H1 (cell line): Measurements from ENCODE around the gene KRTAP15-1. TPM values are rescaled to one million over a fixed set of nuclear protein-coding genes. Genes with fewer than 3 reads are reported as not detected.
A peak's percentile ranks its signal among the peaks of the same experiment; 100 is the strongest.

Experiments
- CTCF ChIA-PET: fragments of 300-600 bp; sonication (Branson Sonifier 250); formaldehyde crosslinking; loops from one replicate; lab custom pipeline; 2021; ENCODE audit not compliant: partially characterized antibody; lab: Charles Lee
- POLR2A ChIA-PET: fragments of 300-600 bp; sonication (Branson Sonifier 250); formaldehyde crosslinking; loops from one replicate; lab custom pipeline; 2021; ENCODE audit warnings: inconsistent platforms; ENCODE audit not compliant: partially characterized antibody; lab: Charles Lee
- DNase-seq, 2 experiments: peaks; one replicate each; pipeline versions ENCODE4 v3.0.0 to v3.0.0-alpha.2; 2010 to 2022; ENCODE audit warnings: low spot score in 2 of 2, low read depth in 1 of 2, mixed read lengths in 1 of 2
- FAIRE-seq: peaks from 2 replicates; lab custom pipeline; 2011; peaks lifted over from hg19 to GRCh38; lab: Jason Lieb, UNC
- H2AFZ ChIP-seq: 2 replicates; pipeline ENCODE4 v1.8.1; 2012; ENCODE audit warnings: low read length, inconsistent platforms
- H2AK5ac ChIP-seq: 2 replicates; pipeline ENCODE4 v1.6.1; 2013; ENCODE audit warnings: low read depth, low read length
- H2BK120ac ChIP-seq: replicated peaks from 2 replicates; pipeline ENCODE3; 2013; ENCODE audit warnings: low read depth, low read length, inconsistent platforms
- H2BK12ac ChIP-seq: 2 replicates; pipeline ENCODE4 v1.6.1; 2013; ENCODE audit warnings: low read depth, low read length
- H2BK15ac ChIP-seq: 2 replicates; pipeline ENCODE4 v1.6.1; 2013; ENCODE audit warnings: low read length
- H2BK20ac ChIP-seq: 2 replicates; pipeline ENCODE4 v1.6.1; 2013; ENCODE audit warnings: low read length
- H2BK5ac ChIP-seq: 2 replicates; pipeline ENCODE4 v1.6.1; 2013; ENCODE audit warnings: low read depth, low read length
- H3K14ac ChIP-seq: 2 replicates; pipeline ENCODE4 v1.6.1; 2013; ENCODE audit warnings: inconsistent platforms; ENCODE audit not compliant: insufficient read length
- H3K18ac ChIP-seq: 2 replicates; pipeline ENCODE4 v1.6.1; 2013; ENCODE audit warnings: low read length; ENCODE audit errors: extremely low read depth
- H3K23ac ChIP-seq: 2 replicates; pipeline ENCODE4 v1.6.1; 2013; ENCODE audit warnings: inconsistent platforms; ENCODE audit not compliant: insufficient read length
- H3K23me2 ChIP-seq: 2 replicates; pipeline ENCODE4 v1.6.1; 2013; ENCODE audit warnings: low read depth, low read length
- H3K27ac ChIP-seq: 2 replicates; pipeline ENCODE4 v1.6.1; 2011; ENCODE audit warnings: low read depth, low read length, inconsistent platforms
- H3K27me3 ChIP-seq, 4 experiments: replicated peaks in 1 of 4; 1 replicate in 1 of 4; 2 replicates in 3 of 4; pipeline versions ENCODE4 v1.6.1 to v1.8.1; 2011 to 2013; ENCODE audit warnings: low read length in 3 of 4, mild to moderate bottlenecking in 3 of 4, inconsistent platforms in 2 of 4, mixed read lengths in 2 of 4, moderate library complexity in 1 of 4; ENCODE audit not compliant: control insufficient read depth in 3 of 4, insufficient read depth in 3 of 4; ENCODE audit errors: extremely low read depth in 1 of 4
- H3K36me3 ChIP-seq, 4 experiments: 2 replicates each; pipeline versions ENCODE4 v1.6.1 to v1.8.1; 2011 to 2013; ENCODE audit warnings: mild to moderate bottlenecking in 4 of 4, low read length in 3 of 4, moderate library complexity in 2 of 4, control low read depth in 1 of 4, inconsistent platforms in 1 of 4; ENCODE audit not compliant: insufficient read depth in 4 of 4, control insufficient read depth in 2 of 4
- H3K4ac ChIP-seq: replicated peaks from 2 replicates; pipeline ENCODE3; 2013; ENCODE audit warnings: low read length, low read depth, mixed read lengths, inconsistent platforms; ENCODE audit not compliant: insufficient read length
- H3K4me1 ChIP-seq, 4 experiments: replicated peaks in 1 of 4; 1 replicate in 1 of 4; 2 replicates in 3 of 4; pipeline versions ENCODE4 v1.6.1 to v1.8.1; 2011 to 2013; ENCODE audit warnings: low read length in 3 of 4, inconsistent platforms in 2 of 4, mixed read lengths in 1 of 4; ENCODE audit not compliant: insufficient read depth in 4 of 4, control insufficient read depth in 3 of 4
- H3K4me2 ChIP-seq, 2 experiments: 2 replicates each; pipeline versions ENCODE4 v1.6.1 to v1.8.1; 2011 to 2013; ENCODE audit warnings: low read depth in 2 of 2, low read length in 2 of 2, control low read depth in 1 of 2, inconsistent platforms in 1 of 2, mild to moderate bottlenecking in 1 of 2; ENCODE audit not compliant: insufficient read depth in 1 of 2
- H3K4me3 ChIP-seq, 4 experiments: fragments of 200-600, 300-600 bp in 1 of 4; sonication (generic), shearing (Covaris generic), sonication (Bioruptor Twin) in 1 of 4; 2 replicates each; pipeline versions ENCODE4 v1.5.1 to v1.8.1; 2011 to 2016; ENCODE audit warnings: low read length in 4 of 4, low read depth in 3 of 4, control low read depth in 2 of 4, inconsistent platforms in 2 of 4, mild to moderate bottlenecking in 2 of 4, mixed read lengths in 1 of 4, moderate library complexity in 1 of 4; ENCODE audit not compliant: insufficient read depth in 2 of 4; ENCODE audit errors: extremely low read depth in 1 of 4
- H3K56ac ChIP-seq: replicated peaks from 2 replicates; pipeline ENCODE3; 2013; ENCODE audit warnings: low read depth, mild to moderate bottlenecking, mixed read lengths, low read length, inconsistent platforms; ENCODE audit not compliant: insufficient read length
- H3K79me1 ChIP-seq: 2 replicates; pipeline ENCODE4 v1.6.1; 2013; ENCODE audit warnings: low read depth, low read length, control low read depth
- H3K79me2 ChIP-seq, 2 experiments: 2 replicates each; pipeline versions ENCODE4 v1.6.1 to v1.8.1; 2012 to 2013; ENCODE audit warnings: low read length in 2 of 2, mild to moderate bottlenecking in 2 of 2, inconsistent platforms in 1 of 2; ENCODE audit not compliant: insufficient read depth in 2 of 2, control insufficient read depth in 1 of 2
- H3K9ac ChIP-seq, 4 experiments: replicated peaks in 1 of 4; 1 replicate in 1 of 4; 2 replicates in 3 of 4; pipeline versions ENCODE4 v1.6.1 to v1.8.1; 2011 to 2013; ENCODE audit warnings: low read depth in 3 of 4, low read length in 3 of 4, control low read depth in 2 of 4, mild to moderate bottlenecking in 2 of 4, moderate library complexity in 2 of 4, inconsistent platforms in 1 of 4; ENCODE audit errors: extremely low read depth in 1 of 4
- H3K9me3 ChIP-seq, 2 experiments: 2 replicates each; pipeline versions ENCODE4 v1.6.1 to v1.8.1; 2012 to 2013; ENCODE audit warnings: mild to moderate bottlenecking in 2 of 2, moderate library complexity in 2 of 2, control low read depth in 1 of 2, inconsistent platforms in 1 of 2, low read depth in 1 of 2, low read length in 1 of 2, mixed read lengths in 1 of 2; ENCODE audit not compliant: insufficient read depth in 2 of 2
- H4K20me1 ChIP-seq, 2 experiments: replicated peaks in 1 of 2; 2 replicates each; pipeline versions ENCODE3 to v1.8.1; 2011 to 2013; ENCODE audit warnings: inconsistent platforms in 2 of 2, low read length in 2 of 2, mild to moderate bottlenecking in 1 of 2; ENCODE audit not compliant: insufficient read depth in 2 of 2, control insufficient read depth in 1 of 2
- H4K5ac ChIP-seq: 2 replicates; pipeline ENCODE4 v1.6.1; 2013; ENCODE audit warnings: low read length, low read depth, mixed read lengths, inconsistent platforms; ENCODE audit not compliant: insufficient read length
- H4K8ac ChIP-seq: 2 replicates; pipeline ENCODE4 v1.8.0; 2013; ENCODE audit warnings: mild to moderate bottlenecking, moderate library complexity, low read length, inconsistent platforms; ENCODE audit not compliant: insufficient read depth; ENCODE audit errors: extremely low read depth
- H4K91ac ChIP-seq: replicated peaks from 2 replicates; pipeline ENCODE3; 2013; ENCODE audit warnings: low read length, mixed read lengths, inconsistent platforms; ENCODE audit not compliant: insufficient read length
- CHD1 ChIP-seq: IDR thresholded peaks from 2 replicates; pipeline ENCODE4 v1.6.1; 2012; ENCODE audit warnings: low read depth, low read length, improper control_type of control experiment
- CTCF ChIP-seq, 3 experiments: IDR thresholded peaks; 1 replicate in 2 of 3; 2 replicates in 1 of 3; pipeline versions ENCODE4 v1.5.1 to v1.6.1; 2011; ENCODE audit warnings: low read length in 3 of 3, mild to moderate bottlenecking in 3 of 3, inconsistent platforms in 2 of 3, low read depth in 1 of 3, moderate library complexity in 1 of 3; ENCODE audit not compliant: insufficient read depth in 1 of 3; ENCODE audit errors: control extremely low read depth in 1 of 3
- JUND ChIP-seq: IDR thresholded peaks from 2 replicates; pipeline ENCODE4 v1.6.1; 2011; ENCODE audit warnings: mild to moderate bottlenecking, improper control_type of control experiment, low read length
- KDM1A ChIP-seq: fragments of 200-600, 300-600 bp; sonication (generic); IDR thresholded peaks from 2 replicates; pipeline ENCODE4 v1.7.1; 2016; ENCODE audit warnings: mild to moderate bottlenecking, low read length, borderline replicate concordance
- KDM5A ChIP-seq: fragments of 200-600 bp; IDR thresholded peaks from 2 replicates; pipeline ENCODE4 v1.7.1; 2012; ENCODE audit warnings: mild to moderate bottlenecking, low read length, inconsistent platforms, mixed read lengths
- MAFK ChIP-seq: IDR thresholded peaks from 2 replicates; pipeline ENCODE4 v1.6.1; 2012; ENCODE audit warnings: low read depth, mild to moderate bottlenecking, improper control_type of control experiment, low read length
- SIN3A ChIP-seq, 2 experiments: IDR thresholded peaks in 1 of 2; conservative IDR thresholded peaks in 1 of 2; 2 replicates each; pipeline ENCODE4 v1.6.1; 2011 to 2012; ENCODE audit warnings: low read length in 2 of 2, improper control_type of control experiment in 1 of 2, low read depth in 1 of 2, mild to moderate bottlenecking in 1 of 2
- SIRT6 ChIP-seq: IDR thresholded peaks from one replicate; pipeline ENCODE4 v1.7.1; 2012; ENCODE audit warnings: low read length, inconsistent platforms
- SP2 ChIP-seq: IDR thresholded peaks from 2 replicates; pipeline ENCODE4 v1.6.1; 2012; ENCODE audit warnings: mild to moderate bottlenecking, low read length, inconsistent platforms
- SP4 ChIP-seq: IDR thresholded peaks from 2 replicates; pipeline ENCODE4 v1.6.1; 2012; ENCODE audit warnings: low read length, inconsistent platforms
- SRF ChIP-seq: IDR thresholded peaks from 2 replicates; pipeline ENCODE4 v1.6.1; 2011; ENCODE audit warnings: mild to moderate bottlenecking, low read depth, low read length, moderate library complexity
- TAF7 ChIP-seq: optimal IDR thresholded peaks from 2 replicates; pipeline ENCODE3; 2011; ENCODE audit warnings: low read depth, mild to moderate bottlenecking, inconsistent platforms, low read length, moderate library complexity, borderline replicate concordance
- WGBS, 2 experiments: shearing (Covaris generic) in 1 of 2; methylation state at CpG; one replicate each; pipeline versions ENCODE4 v1.1.6 to v1.1.7; 2013 to 2015; ENCODE audit warnings: low lambda C conversion rate in 2 of 2, mixed read lengths in 2 of 2, inconsistent platforms in 1 of 2, low coverage in 1 of 2, missing lambda C conversion rate in 1 of 2; ENCODE audit not compliant: insufficient replicate concordance in 2 of 2, insufficient coverage in 1 of 2, insufficient read length in 1 of 2; ENCODE audit errors: extremely low coverage in 1 of 2, missing lambda C conversion rate in 1 of 2; 5-methylcytosine and 5-hydroxymethylcytosine counted together
- polyA plus RNA-seq, 7 experiments: library from polyadenylated mRNA; depleted of rRNA in 3 of 7; stranded (reverse) in 5 of 7; unstranded in 2 of 7; fragments of >200 nt in 5 of 7; fragments of 200-250 nt in 2 of 7; gene quantifications; 1 replicate in 5 of 7; 2 replicates in 1 of 7; 4 replicates in 1 of 7; pipeline versions ENCODE4 v1.2.1 to v1.2.3, GENCODE V29; 2011 to 2013; ENCODE audit warnings: missing spikeins in 2 of 7, mixed read lengths in 2 of 7
- total RNA-seq: library from RNA; stranded (reverse); fragmentation: NEBNext Ultra II Directional; extraction: Animal tissue kit (Norgen Biotek cat#: 25700); gene quantifications from 2 replicates; pipeline ENCODE4 v1.2.1, GENCODE V29; 2021

KRTAP15-1 gene
- total and polyA plus RNA-seq, 2 of the 8 experiments (the other 6 are each of a cell fraction or from before 2014, with no cell fraction given): not detected

DNA sequence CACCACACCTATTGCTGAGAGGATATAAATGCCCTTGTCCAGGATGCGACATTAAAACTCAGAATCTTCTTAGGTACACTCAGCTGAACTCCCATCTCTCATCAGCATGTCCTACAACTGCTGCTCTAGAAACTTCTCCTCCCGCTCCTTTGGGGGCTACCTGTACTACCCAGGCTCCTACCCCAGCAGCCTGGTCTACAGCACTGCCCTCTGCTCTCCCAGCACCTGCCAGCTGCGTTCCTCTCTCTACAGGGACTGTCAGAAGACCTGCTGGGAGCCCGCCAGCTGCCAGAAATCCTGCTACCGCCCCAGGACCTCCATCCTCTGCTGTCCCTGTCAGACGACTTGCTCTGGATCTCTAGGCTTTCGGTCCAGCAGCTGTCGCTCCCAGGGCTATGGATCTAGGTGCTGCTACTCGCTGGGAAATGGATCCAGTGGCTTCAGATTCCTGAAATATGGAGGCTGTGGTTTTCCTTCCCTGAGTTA is 9.9 kb upstream of the KRTAP15-1 start, which contains the start of gene KRTAP13-4:
TSS of gene KRTAP13-4 (plus strand) at position 51 of the 486 bp plus-strand sequence. CDS start at position 107, 56 bp downstream.
- Histone ChIP-seq H3K4me3 (no peak within 1 kb of the TSS), H3K36me3 (no peaks in the 10 kb centered on the region), H2BK15ac (no peak within 1 kb of the TSS), H2BK12ac (no peak within 1 kb of the TSS), H3K4me2 (no peak within 1 kb of the TSS), H3K56ac (no peak within 1 kb of the TSS), H3K18ac (no peak within 1 kb of the TSS), H2BK20ac (no peak within 1 kb of the TSS), H2AFZ (0 out of 2 replicates have a peak within 1 kb of the TSS, but pooled peaks have one; percentile 46), H3K23ac (no peak within 1 kb of the TSS), H3K27me3 (no peaks in the 10 kb centered on the region), H4K5ac (no peak within 1 kb of the TSS), H2BK120ac (no peak within 1 kb of the TSS), H2AK5ac (no peak within 1 kb of the TSS), H3K14ac (no peak within 1 kb of the TSS), H3K4ac (no peak within 1 kb of the TSS), H4K91ac (no peak within 1 kb of the TSS), H3K27ac (no peak within 1 kb of the TSS), H2BK5ac (no peak within 1 kb of the TSS), H4K8ac (no peak within 1 kb of the TSS), H4K20me1 (no peaks in the 10 kb centered on the region), H3K79me1 (no peaks in the 10 kb centered on the region), H3K79me2 (no peaks in the 10 kb centered on the region), H3K9ac (no peak within 1 kb of the TSS), H3K9me3 (no peaks in the 10 kb centered on the region), H3K4me1 (peaks cover 2 to 15% (median 6%) of the 10 kb centered on the region in 4 experiments; a peak in 5 of 7 replicates), H3K23me2 (no peaks in the 10 kb centered on the region)
- ChIA-PET POLR2A (no interaction called here), CTCF (interaction anchor here (1.4 to 2.0 kb wide), 4 partner anchors 9 to 21 kb away, joined by 4 to 6 read pairs (median 4); partner anchors contain the start of gene KRTAP15-1)
- DNase-seq (no peak), FAIRE-seq (no peak)
- 87% methylated on average over 9 of the region's 9 CpGs; no CpG with 5 or more reads in 1 of the 2 experiments for WGBS, 2 experiments
- TF ChIP-seq KDM5A (no peak), KDM1A (no peak), SRF (no peak), SP4 (no peak), CTCF (IDR thresholded peaks at IDR 0.05; ENCODE audit: control extremely low read depth in 1 of 3, insufficient read depth in 1 of 3, low read depth in 1 of 3, low read length in 3 of 3) (no peak), TAF7 (no peak), SIRT6 (no peak), MAFK (no peak), JUND (no peak), CHD1 (no peak), SP2 (no peak), SIN3A (conservative IDR thresholded peaks at IDR 0.05 in 1 of 2, IDR thresholded peaks at IDR 0.05 in 1 of 2; ENCODE audit: low read depth in 1 of 2, low read length in 2 of 2) (no peak)
